CD4-positive, alpha-beta T cell treated with Interleukin-15 for 1 hour (primary cell): ENCODE results near the gene CHAT.
"Not testable (repeated sequence)": the region's sequence is repeated elsewhere in the genome, so short reads cannot be mapped to it uniquely, and the experiment has no call there.

ENCODE experiments used
- DNase-seq: peaks from one replicate; pipeline ENCODE4 v3.0.0-alpha.2; 2020

The CHAT gene

GRCh38 chr10:49653273-49653929 lies 39.6 kb downstream of the CHAT start:
- DNase-seq = no peak

DNA sequence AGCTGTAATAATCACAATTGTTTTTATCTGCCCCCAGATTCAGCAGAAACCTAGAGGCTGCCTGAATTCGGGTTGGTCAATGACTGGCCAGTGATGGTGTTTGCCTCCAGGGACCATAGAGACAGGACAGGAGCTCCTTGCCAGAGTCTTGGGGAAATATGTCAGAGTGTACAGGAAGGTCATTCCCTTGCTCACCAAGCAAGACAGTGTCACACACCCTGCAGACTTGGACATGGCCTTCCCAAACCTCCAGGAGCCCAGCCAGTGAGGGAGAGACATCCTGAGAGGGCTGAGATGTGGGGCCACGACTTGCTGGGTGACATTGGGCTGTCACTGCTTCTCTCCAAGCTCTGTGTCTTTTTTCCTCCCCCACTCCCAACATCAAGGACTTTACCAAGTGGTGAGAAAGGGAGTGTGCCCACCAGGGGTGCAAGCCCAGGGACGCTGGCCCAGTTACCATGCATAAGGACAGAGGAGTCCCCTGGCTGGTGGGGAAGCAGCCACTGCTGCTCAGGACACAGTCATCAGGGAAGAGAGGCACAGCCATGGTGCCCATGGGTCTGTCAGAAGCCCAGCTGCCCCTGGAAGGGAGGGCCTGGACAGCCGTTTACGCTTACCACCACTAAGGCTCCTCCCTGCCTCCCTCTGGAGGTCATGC lies 40.3 kb downstream of the CHAT start:
- no peak for DNase-seq

DNA sequence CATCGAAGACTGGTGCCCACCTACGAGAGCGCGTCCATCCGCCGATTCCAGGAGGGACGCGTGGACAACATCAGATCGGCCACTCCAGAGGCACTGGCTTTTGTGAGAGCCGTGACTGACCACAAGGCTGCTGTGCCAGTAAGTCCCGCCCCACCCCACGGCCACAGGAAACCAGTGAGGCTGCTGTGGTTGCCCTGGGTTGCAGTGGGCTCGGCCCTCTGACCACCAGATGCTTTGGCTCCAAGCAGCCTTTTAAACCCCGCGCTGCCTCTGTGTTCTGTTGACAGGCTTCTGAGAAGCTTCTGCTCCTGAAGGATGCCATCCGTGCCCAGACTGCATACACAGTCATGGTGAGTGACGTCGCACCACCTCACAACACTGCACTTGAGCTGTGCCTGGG lies 41.3 kb downstream of the CHAT start:
- no peak for DNase-seq

DNA sequence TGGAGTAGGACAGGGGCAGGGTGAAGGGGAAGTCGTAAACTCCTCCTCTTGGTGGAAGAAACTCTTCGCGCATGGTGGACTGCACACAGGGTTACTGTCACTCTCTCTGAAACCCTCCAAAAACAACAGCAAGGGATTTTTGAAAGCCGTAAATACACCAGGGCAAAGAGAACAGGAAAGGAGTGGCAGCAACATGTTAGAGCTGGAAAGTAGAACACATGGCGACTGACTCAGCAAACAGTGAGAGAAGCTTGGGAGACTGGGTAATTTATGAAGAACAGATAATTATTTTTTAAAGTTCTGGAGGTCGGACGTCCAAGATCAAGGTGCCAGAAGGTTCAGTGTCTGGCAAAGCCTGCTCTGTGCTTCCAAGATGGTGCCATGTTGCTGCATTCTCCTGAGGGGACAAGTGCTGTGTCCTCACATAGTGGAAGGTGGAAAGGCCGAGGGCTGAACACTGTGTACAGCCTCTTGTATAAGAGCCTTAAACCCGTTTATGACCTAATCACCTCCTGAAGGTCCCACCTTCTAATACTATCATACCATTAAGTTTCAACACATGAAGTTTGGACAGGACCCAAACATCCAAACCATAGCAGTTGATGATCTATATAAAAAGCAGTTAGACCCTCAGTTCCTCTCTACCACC lies 43.1 kb downstream of the CHAT start:
- DNase-seq = no peak

DNA sequence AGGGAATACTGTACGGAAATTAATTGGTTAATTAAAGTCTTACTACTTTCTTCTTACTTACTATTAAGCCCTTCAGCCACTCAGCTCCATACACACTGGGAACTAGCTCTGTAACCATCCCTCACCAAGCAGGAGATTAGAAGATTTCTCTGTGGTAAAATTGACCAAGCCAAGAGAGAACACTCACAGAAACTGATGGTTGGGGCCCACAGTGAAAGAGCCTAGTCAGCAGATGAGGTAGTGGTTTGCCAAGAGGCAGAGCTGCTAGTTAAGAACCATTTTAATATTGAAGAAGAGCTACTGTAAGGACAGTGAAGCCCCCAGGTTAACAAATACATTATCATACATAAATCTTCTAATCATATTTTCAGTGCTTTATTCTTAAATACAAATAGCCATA lies 43.8 kb downstream of the CHAT start:
- no peak for DNase-seq

DNA sequence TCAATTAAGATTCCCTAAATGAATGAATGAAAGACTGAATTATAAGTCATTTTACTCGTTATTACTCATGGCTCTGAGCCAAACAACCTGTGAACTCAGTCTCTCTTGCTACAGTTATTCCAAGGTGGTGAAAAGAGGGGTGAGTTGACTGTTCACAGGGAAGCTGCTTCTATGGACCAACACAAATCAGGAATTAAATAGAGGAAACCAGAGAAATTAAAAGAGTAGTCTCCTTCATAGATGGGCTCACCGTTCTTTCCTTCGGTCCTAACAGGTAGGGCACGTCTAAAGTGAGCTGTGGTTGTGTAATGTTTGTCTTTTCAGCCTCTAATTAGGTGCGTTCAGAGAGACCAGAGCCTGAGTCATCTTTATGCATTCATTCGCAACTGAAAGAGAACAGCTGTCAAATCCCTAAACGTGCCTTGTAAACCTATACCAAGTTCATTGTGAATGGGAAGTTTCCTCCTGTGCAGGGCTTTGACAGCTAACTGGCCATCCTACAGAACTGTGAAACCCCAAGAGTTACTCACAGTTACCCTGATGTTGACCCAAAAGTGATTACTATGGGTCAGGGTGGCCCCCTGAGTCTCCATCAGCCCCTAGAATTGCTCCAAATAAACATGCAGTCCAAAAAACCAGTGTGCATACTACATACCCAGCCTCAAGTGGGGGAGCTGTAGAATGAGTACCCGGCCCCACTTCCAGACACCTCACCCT lies 47.5 kb downstream of the CHAT start:
- DNase-seq = no peak

DNA sequence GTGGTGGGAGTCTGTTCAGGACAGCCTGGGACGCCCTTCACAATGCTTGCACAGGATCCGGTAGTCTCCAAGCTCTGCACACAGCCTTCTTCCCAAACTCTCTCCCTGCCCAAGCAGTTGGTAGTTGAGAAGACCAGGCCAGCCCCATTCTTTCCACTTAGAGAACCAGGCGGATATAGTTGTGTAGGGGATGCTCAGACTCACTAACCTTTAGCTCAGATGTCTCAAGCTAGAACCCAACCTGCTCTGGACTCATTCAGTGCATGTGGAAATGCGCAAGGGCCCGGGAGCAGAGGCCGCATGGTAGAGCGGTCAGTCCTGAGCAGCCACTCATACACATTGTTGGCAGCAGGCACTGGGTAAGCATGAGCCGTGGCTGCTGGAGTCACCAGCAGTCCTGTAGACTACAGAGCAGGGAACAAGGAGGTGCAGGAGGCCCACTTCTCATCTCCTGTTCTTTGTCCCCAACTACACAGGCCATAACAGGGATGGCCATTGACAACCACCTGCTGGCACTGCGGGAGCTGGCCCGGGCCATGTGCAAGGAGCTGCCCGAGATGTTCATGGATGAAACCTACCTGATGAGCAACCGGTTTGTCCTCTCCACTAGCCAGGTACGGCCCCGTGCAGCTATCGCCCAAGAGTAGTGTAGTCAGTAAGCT lies 48.5 kb downstream of the CHAT start:
- no peak for DNase-seq

DNA sequence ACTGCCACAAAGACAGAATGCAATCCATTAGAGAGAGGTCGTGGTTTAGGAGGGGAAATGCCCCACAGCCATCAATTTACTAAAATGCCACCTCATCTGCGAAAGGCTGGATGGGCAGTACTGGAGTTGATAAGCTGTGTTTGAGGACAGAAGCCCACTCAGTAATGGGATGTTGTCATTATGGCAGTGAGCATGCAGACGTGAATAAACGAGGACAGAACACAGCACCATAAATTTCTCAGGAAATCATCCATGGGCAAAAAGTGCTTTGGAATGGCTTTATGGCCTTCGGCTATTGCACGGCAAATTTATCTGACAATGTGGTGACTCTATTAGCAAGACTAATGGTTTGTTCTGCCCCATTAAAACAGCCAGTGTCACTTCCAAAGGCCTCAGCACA lies 49.8 kb downstream of the CHAT start:
- no peak for DNase-seq

DNA sequence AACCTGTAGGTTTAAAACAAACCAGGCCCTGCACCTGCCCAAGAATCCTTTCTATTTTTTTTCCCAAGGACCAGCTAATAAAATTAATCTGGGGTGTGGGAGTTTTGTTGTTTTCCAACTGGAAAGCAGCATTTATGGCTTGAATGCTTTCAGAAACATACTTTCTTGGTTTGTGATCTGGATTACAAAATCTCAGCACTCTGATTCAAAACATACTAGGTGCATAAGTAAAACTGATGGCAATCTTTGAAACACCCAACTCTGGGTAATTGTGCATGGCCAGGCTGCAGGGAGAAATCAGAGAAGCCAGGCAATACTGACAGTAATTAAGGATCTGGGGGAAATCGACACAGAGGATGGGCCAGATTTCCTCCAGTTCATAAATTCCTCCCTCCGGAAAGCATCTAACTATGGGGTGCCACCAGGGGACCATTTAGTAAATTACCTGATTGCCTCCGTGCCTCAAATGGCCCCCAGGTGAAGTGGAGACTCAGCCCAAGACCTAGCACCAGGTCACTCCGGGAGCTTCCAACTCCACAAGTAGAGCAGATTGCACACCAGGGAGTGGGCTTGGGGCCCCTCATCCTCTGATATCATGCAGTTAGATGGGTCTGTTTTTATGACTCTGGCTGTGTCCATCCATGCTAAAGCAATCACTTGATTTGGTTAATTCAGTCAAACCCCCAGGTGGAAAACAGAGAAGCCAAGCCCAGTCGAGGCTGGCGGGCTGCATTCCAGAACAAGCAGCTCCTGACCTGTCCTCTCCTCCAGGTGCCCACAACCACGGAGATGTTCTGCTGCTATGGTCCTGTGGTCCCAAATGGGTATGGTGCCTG lies 50.4 kb downstream of the CHAT start:
- no peak for DNase-seq

GRCh38 chr10:49664842-49665355 lies 51.1 kb downstream of the CHAT start:
- DNase-seq = no peak

DNA sequence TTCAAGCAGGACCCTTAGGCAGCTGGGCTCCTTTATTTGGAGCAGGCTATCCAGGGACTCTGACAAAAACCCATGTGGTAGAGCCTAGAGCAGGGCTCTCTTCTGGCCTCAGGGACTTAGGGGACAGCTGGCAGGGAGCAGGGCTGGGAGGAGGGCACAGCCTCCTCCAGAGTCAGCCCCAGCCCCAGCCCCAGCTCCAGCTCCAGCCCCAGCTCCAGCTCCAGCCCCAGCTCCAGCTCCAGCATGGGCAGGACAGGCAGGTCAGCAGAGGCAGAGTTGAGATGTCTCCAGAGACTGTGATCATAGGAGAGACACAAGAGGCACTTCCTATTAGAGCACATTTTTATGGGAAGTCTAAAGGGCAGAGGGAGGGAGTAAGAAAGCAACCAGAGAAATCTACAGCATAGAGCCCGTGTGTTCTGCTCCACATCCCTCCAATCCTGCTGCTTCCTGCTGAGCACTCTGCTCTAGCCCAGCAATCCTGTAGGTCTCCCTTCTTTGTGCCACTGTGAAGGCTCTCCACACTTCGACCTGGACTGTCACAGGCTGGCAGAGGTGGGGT lies 52.3 kb downstream of the CHAT start:
- no peak for DNase-seq

- DNase-seq = no peak
Observed at GRCh38 chr10:49666685-49667084, 52.8 kb downstream of the CHAT start.

- no peak for DNase-seq
Observed at GRCh38 chr10:49667991-49668390, 54.2 kb downstream of the CHAT start.

DNA sequence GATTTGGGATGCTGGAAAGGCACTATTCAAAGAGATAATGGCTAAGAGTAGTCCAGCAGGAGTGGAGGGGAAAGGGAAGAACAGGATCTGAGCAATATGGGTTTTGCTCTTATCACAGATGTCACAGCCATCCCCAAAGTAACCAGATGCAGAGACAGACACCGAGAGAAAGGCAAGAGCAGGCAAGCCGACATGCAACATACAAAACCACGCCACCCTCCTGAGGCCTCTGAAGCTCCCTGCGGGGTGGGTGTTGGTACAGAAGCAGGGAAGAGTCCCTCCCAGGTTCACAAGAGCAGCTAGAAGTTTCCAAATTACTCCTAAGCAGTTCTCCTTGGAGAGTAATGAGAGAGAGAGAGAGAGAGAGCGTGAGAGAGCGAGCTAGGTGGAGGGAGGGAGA lies 54.8 kb downstream of the CHAT start:
- no peak for DNase-seq

GRCh38 chr10:49678827-49679479 lies 65.1 kb downstream of the CHAT start:
- DNase-seq = no peak

DNA sequence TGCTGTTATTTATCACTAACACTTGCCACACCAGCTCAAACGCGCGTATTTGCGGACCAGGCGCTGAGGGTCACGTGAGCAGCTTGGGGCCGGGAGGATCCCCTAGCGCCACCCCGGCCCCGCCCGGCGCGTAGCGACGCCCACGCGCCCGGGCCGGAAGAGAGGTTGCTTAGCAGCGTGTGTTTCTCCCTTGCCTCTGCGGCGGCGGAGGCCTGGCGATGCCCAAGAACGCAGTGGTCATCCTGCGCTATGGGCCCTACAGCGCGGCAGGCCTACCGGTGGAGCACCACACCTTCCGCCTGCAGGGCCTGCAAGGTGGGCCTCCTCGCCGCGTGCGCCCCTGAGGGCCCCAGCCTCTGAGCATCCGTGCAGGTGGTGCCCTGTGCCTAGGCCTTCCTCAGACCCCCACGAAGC lies 65.7 kb downstream of the CHAT start, which contains the start of gene C10orf53:
Gene C10orf53 (plus strand): TSS at position 172 of the 414 bp plus-strand sequence. CDS start 47 bp downstream, at position 219.
- DNase-seq = no peak

DNA sequence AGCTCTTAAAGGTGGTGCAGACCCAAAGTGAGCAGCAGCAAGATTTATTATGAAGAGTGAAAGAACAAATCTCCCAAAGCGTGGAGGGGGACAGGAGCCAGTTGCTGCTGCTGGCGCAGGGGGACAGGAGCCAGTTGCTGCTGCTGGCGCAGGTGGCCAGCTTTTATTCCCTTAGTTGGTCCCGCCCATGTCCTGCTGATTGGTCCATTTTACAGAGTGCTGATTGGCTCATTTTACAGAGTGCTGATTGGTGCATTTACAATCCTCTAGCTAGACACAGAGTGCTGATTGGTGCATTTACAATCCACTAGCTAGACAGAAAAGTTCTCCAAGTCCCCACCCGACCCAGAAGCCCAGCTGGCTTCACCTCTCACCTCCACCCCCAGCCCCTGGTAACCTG lies 68.6 kb downstream of the CHAT start:
- not testable (repeated sequence) for DNase-seq

DNA sequence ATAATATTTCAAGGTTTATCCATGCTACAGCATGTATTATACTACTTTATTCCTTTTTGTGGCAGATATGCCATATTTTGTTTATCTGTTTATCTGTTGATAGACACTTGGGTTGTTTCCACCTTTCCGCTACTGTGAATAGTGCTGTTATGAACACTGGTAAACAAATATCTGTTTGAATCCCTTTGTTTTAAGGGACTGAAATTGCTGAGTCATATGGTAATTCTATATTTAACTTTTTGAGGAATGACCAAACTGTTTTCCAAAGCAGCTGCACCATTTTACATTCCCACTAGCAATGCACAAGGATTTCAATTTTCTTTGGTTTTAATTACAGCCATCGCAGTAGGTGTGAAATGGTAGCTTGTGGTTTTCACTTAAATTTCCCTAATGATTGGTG lies 69.0 kb downstream of the CHAT start:
- no peak for DNase-seq

DNA sequence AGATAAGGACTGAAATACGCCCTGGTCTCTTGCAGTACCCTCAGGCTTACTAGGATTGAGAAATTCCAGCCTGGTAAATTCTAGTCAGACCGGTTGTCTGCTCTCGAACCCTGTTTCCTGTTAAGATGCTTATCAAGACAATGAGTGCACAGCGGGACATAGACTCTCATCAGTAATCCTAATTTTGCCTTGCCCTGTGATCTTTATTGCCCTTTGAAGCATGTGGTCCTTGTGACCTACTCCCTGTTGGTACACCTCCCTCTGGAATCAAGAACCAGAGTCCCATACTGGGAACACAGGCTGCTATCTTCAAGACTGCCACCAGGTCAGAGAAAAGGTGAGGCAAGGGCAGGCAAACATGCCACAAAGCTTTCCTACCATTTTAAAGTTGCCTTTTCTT lies 72.8 kb downstream of the CHAT start:
- DNase-seq = no peak

DNA sequence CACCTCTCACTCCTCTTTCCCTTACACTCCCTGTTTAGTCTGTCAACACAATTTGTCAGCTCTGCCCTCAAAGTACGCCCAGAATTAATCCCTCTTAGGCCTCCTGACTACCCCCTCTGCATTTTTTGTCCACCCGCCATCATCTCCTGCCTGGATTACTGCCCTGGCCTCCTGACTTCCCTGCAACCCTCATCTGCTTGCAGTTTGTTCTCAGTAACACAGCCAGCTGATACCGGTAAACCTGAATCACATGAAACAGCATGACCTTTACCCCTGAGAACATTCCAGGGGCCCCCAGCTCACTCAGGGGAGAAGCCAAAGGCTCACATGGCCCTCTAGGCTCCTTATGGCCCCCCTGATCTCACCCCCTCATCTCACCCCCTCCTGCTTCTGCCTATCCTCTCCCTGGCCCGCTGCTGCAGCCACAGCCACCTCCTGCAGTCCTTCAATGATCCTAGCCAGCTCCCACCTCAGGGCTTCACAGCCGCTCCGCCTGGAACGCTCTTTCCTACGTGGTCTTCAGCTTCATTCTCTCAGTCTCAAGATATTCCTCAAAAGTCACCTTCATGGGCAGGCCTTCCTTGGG lies 74.5 kb downstream of the CHAT start:
- DNase-seq = no peak

DNA sequence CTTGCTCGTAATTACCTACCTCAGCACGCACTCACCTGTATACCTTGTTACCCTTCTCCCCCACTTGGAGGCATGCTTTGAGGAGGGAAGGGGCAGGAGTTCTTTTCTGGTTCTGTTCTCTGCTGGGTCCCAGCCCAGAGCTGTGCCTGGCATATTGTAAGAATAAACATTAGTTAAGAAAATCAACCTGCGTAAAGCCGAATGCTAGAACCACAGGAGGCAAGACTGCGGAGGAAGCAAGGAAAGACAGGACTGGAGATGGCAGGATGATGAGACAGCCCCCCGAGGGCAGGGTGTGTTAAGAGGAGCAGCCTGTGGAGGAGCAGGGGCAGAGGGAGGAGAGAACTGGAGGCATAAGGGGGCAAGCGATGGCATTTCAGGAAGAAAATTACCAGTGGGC lies 75.1 kb downstream of the CHAT start:
- no peak for DNase-seq
